ENCODE results near the gene PACSIN1. TPM values are rescaled to one million over a fixed set of nuclear protein-coding genes. Genes with fewer than 3 reads are reported as not detected.

The PACSIN1 gene
- total and polyA plus RNA-seq, 2 of the 4 experiments (the other 2 are of a cell fraction): 0.02 TPM; not detected in 1

GRCh38 chr6:34532230-34532629 is 66.4 kb downstream of the PACSIN1 start:
- H2BK15ac ChIP-seq (ENCODE audit: low read depth, low read length): no peak overlapping the region
- 0 out of 4 replicates have a peak overlapping the region, but pooled peaks of 1 of the 2 experiments have one; percentile 4 for H4K8ac ChIP-seq (ENCODE audit: low read depth in 2 of 2, low read length in 2 of 2)
- H2BK5ac ChIP-seq (ENCODE audit: low read depth, low read length, poor library complexity, severe bottlenecking): no peak overlapping the region
- H3K18ac ChIP-seq (ENCODE audit: low read depth, low read length): no peak overlapping the region
- no peak overlapping the region for H2BK120ac ChIP-seq (ENCODE audit: low read depth, low read length)
- no peak overlapping the region for H3K23ac ChIP-seq (ENCODE audit: low read depth, low read length)
- peaks cover 3% of the 10 kb centered on the region; the same call in 1 of the 2 replicates for H3K9me1 ChIP-seq (ENCODE audit: insufficient read depth, low read length)
- intact Hi-C loops (cut with micrococcal nuclease) (no loop called here), in situ Hi-C loops (cut with MboI; ENCODE audit: low sequenced_read_pairs) (no loop called here), dilution Hi-C loops (cut with HindIII; ENCODE audit: low sequenced_read_pairs, unreplicated experiment) (no loop called here)
- H3K4me3 ChIP-seq (ENCODE audit: insufficient read depth, low read depth, low read length): peak overlapping the region; percentile 42; the same call in 1 of the 2 replicates
- no peak overlapping the region for H2AK9ac ChIP-seq (replicated peaks; ENCODE audit: low read depth, low read length, poor library complexity)
- no peaks in the 10 kb centered on the region for H3K9me3 ChIP-seq (ENCODE audit: control insufficient read depth, insufficient read depth, low read length)
- no peaks in the 10 kb centered on the region for H3K79me1 ChIP-seq (ENCODE audit: low read depth in 1 of 2, low read length in 2 of 2)
- no peak overlapping the region for H3K9ac ChIP-seq (ENCODE audit: low read depth, low read length)
- no peaks in the 10 kb centered on the region for H4K20me1 ChIP-seq (ENCODE audit: insufficient read depth, low read length)
- H2BK20ac ChIP-seq (ENCODE audit: low read depth, low read length): no peak overlapping the region
- ChIA-PET POLR2A (ENCODE audit: unreplicated experiment) (no interaction called here), CTCF (no interaction called here)
- no peak overlapping the region for H3K4ac ChIP-seq (ENCODE audit: low read depth, low read length)
- H3K56ac ChIP-seq (ENCODE audit: extremely low read depth, insufficient read depth, low read length): no peak overlapping the region
- H3K14ac ChIP-seq (replicated peaks; ENCODE audit: low read depth, low read length): no peak overlapping the region
- no peaks in the 10 kb centered on the region for H3K36me3 ChIP-seq (ENCODE audit: control insufficient read depth, insufficient read depth, low read length)
- H3K27ac ChIP-seq (ENCODE audit: insufficient read depth, low read length): no peak overlapping the region
- 65% methylated on average over 6 of the region's 15 CpGs; no CpG with 5 or more reads in 1 of the 2 experiments for WGBS, 2 experiments (ENCODE audit: extremely low coverage in 2 of 2, insufficient read length in 1 of 2)
- no peak overlapping the region for H2AK5ac ChIP-seq (ENCODE audit: low read depth, low read length)
- TF ChIP-seq MAFK (IDR thresholded peaks at IDR 0.05; ENCODE audit: low read depth, low read length) (no peak), CHD1 (IDR thresholded peaks at IDR 0.05; ENCODE audit: low read depth, low read length) (no peak), POLR2A (IDR thresholded peaks at IDR 0.05; ENCODE audit: low read depth, low read length) (no peak)
- TF ChIP-seq, protein P1, sequence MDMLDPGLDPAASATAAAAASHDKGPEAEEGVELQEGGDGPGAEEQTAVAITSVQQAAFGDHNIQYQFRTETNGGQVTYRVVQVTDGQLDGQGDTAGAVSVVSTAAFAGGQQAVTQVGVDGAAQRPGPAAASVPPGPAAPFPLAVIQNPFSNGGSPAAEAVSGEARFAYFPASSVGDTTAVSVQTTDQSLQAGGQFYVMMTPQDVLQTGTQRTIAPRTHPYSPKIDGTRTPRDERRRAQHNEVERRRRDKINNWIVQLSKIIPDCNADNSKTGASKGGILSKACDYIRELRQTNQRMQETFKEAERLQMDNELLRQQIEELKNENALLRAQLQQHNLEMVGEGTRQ (IDR thresholded peaks at IDR 0.05; ENCODE audit: low read depth, low read length): no peak
- peak overlapping the region; percentile 44; the same call in 1 of the 2 replicates for H3K4me2 ChIP-seq (ENCODE audit: low read depth, low read length)
- no peak overlapping the region for H4K91ac ChIP-seq (ENCODE audit: insufficient read depth, low read depth, low read length)
- ATAC-seq (ENCODE audit: low read depth): no peak
- H4K5ac ChIP-seq (ENCODE audit: low read depth, low read length): no peak overlapping the region
- no peak for DNase-seq
- peaks cover 2% of the 10 kb centered on the region; the same call in 1 of the 2 replicates for H3K4me1 ChIP-seq (ENCODE audit: control insufficient read depth, insufficient read depth, low read length)
- no TSS peak for BruUV-seq (replicated peaks)
- peaks cover 18% of the 10 kb centered on the region; the same call in 1 of the 2 replicates for H3K27me3 ChIP-seq (ENCODE audit: control insufficient read depth, insufficient read depth, low read length)
- peak overlapping the region; percentile 71 for H2AFZ ChIP-seq (replicated peaks; ENCODE audit: low read length, poor library complexity)
